Psoas muscle (tissue), 8 donors: ENCODE data around the gene AGPAT3. TPM values are rescaled to one million over a fixed set of nuclear protein-coding genes. Genes with fewer than 3 reads are reported as not detected.

Experiments
- ATAC-seq, 4 donors: fragments of 200-7000 bp; cut with Tn5 transposase; one replicate each; pipeline ENCODE4 v1.9.1; 2020; ENCODE audit warnings: moderate library complexity in 3 of 4, mild to moderate bottlenecking in 2 of 4
- DNase-seq, 2 donors: peaks; one replicate each; pipeline ENCODE4 v3.0.0-alpha.2; 2020
- H3K27ac ChIP-seq: fragments of 200-600 bp; one replicate; pipeline ENCODE4 v1.8.0; 2022
- H3K27me3 ChIP-seq, 3 donors: fragments of 200-600 bp in 1 of 3; one replicate each; pipeline versions ENCODE4 v1.6.1 to v1.8.0; 2013 to 2022; ENCODE audit warnings: low read length in 2 of 3, mild to moderate bottlenecking in 2 of 3, moderate library complexity in 1 of 3; ENCODE audit not compliant: insufficient read depth in 3 of 3
- H3K36me3 ChIP-seq, 2 donors: fragments of 200-600 bp in 1 of 2; one replicate each; pipeline versions ENCODE4 v1.6.1 to v1.8.0; 2013 to 2022; ENCODE audit warnings: low read depth in 1 of 2, mild to moderate bottlenecking in 1 of 2, moderate library complexity in 1 of 2; ENCODE audit not compliant: insufficient read depth in 1 of 2
- H3K4me1 ChIP-seq: fragments of 200-600 bp; one replicate; pipeline ENCODE4 v1.8.0; 2022
- H3K4me3 ChIP-seq: fragments of 200-600 bp; one replicate; pipeline ENCODE4 v1.8.0; 2022; ENCODE audit warnings: mild to moderate bottlenecking
- H3K9me3 ChIP-seq: fragments of 200-600 bp; one replicate; pipeline ENCODE4 v1.8.0; 2022
- CTCF ChIP-seq: fragments of 200-600 bp; IDR thresholded peaks from one replicate; pipeline ENCODE4 v1.8.0; 2022; ENCODE audit warnings: antibody characterized with exemption
- WGBS, 3 donors: extraction: QIAGEN DNeasy Blood & Tissue Kit; methylation state at CpG; one replicate each; pipeline versions ENCODE4 v1.1.6 to v1.1.7; 2013; 5-methylcytosine and 5-hydroxymethylcytosine counted together
- intact Hi-C, 2 donors: fragments of 100-400 bp; cut with DNase I; formaldehyde crosslinking; loops; one replicate each; pipeline versions ENCODE4 v1.11.0 to v1.14.2; 2022
- polyA plus RNA-seq, 3 donors: library from polyadenylated mRNA; stranded (reverse); fragments of 200-250 nt; gene quantifications; one replicate each; pipeline ENCODE4 v1.2.3, GENCODE V29; 2013
- total RNA-seq, 4 donors: library from RNA; stranded (reverse); fragmentation: NEBNext Ultra II Directional in 2 of 4; extraction: Animal tissue kit (Norgen Biotek cat#: 25700) in 2 of 4; gene quantifications; one replicate each; pipeline versions ENCODE4 v1.2.1 to v1.2.4, GENCODE V29; 2021 to 2023
- donor health status: healthy with polysubstance abuse.
- donor health status: DM: no; HTN: no; CAD: no; lungs with moderate emphysema.
- donor health status: Bipolar disorder and iron deficiency.
- donor health status: healthy.
- donor health status: DM: yes; HTN: yes; CAD: no.
- donor health status: DM: no; HTN: no; CAD: no.
- donor health status: DM: no; HTN: no; CAD: no.
- donor health status: DM: yes; HTN: yes; CAD: no.

Gene AGPAT3
- total and polyA plus RNA-seq, 7 donors, result 28.4 to 117 (median 50.7) TPM

- H3K36me3 ChIP-seq, result no peaks in the 10 kb centered on the region
- DNase-seq (no peak), ATAC-seq (no peak)
- H3K4me1 ChIP-seq, result no peaks in the 10 kb centered on the region
- no peaks in the 10 kb centered on the region for H3K9me3 ChIP-seq
- TF ChIP-seq CTCF, result no peak
- H3K27me3 ChIP-seq, result no peaks in the 10 kb centered on the region
- H3K27ac ChIP-seq, result no peak overlapping the region
- WGBS, 3 donors, result 66 to 73% (median 68%) methylated on average over 11 to 12 of the region's 12 CpGs
- no peak overlapping the region for H3K4me3 ChIP-seq
- intact Hi-C loops, result no loop called here
Observed at GRCh38 chr21:43851593-43851992, 13.4 kb upstream of the AGPAT3 start.

- Histone ChIP-seq H3K4me3 (no peak overlapping the region), H3K36me3 (no peaks in the 10 kb centered on the region), H3K4me1 (no peaks in the 10 kb centered on the region), H3K27me3 (no peaks in the 10 kb centered on the region), H3K9me3 (no peaks in the 10 kb centered on the region), H3K27ac (no peak overlapping the region)
- no peak for TF ChIP-seq CTCF
- no peak for DNase-seq
- no peak for ATAC-seq
- intact Hi-C loops, result no loop called here
- WGBS, 3 donors, result 73 to 79% (median 73%) methylated on average over 34 of the region's 34 CpGs
Observed at GRCh38 chr21:43853851-43854772, 10.9 kb upstream of the AGPAT3 start.

GRCh38 chr21:43854773-43855633 lies 10.0 kb upstream of the AGPAT3 start:
- WGBS, 3 donors, result 75 to 82% (median 76%) methylated on average over 24 to 26 of the region's 26 CpGs
- ATAC-seq (no peak), DNase-seq (no peak)
- intact Hi-C loops, result no loop called here
- no peak overlapping the region for H3K4me3 ChIP-seq
- H3K27ac ChIP-seq, result no peak overlapping the region
- H3K27me3 ChIP-seq, result no peaks in the 10 kb centered on the region
- no peak for TF ChIP-seq CTCF
- H3K9me3 ChIP-seq, result no peaks in the 10 kb centered on the region
- peaks cover under 1% of the 10 kb centered on the region for H3K4me1 ChIP-seq
- no peaks in the 10 kb centered on the region for H3K36me3 ChIP-seq

GRCh38 chr21:43855955-43856354 lies 9.1 kb upstream of the AGPAT3 start:
- intact Hi-C loops, result no loop called here
- WGBS, 3 donors, result 75 to 86% (median 76%) methylated on average over 10 of the region's 10 CpGs
- TF ChIP-seq CTCF, result no peak

More at GRCh38 chr21:43855955-43856354, 9.1 kb upstream of the AGPAT3 start:
- Histone ChIP-seq H3K4me3 (no peak overlapping the region), H3K27me3 (no peaks in the 10 kb centered on the region), H3K9me3 (no peaks in the 10 kb centered on the region), H3K27ac (no peak overlapping the region), H3K36me3 (no peaks in the 10 kb centered on the region), H3K4me1 (peaks cover 8% of the 10 kb centered on the region)
- no peak for DNase-seq
- ATAC-seq, result no peak
